ENCODE data around the gene DKK3. TPM values are rescaled to one million over a fixed set of nuclear protein-coding genes. Genes with fewer than 3 reads are reported as not detected.

Gene DKK3
- polyA plus RNA-seq, 1 donor, result 56.0 TPM

- DNase-seq, result no peak
Observed at GRCh38 chr11:11982975-11983374, 25.5 kb downstream of the DKK3 start.

DNA sequence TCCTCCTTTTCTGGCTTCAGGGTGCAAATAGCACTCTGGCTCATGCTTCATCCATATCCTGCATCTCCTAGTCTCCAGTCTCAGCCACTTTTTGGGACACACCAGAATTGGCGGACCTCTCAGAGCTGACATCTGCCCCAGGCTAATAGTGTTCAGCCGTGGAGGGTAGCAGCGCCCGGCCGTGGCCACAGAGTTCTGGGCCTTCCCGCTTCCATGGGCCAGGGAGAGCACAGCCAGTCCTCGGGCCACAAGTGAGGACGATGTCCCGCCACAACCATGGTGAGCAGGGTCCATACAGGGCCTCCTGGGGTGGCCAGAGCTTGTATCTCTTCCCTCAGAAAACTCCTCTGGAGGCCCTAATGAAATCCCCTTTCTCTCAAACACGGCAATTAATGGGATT lies 26.0 kb downstream of the DKK3 start:
- DNase-seq, result no peak

DNA sequence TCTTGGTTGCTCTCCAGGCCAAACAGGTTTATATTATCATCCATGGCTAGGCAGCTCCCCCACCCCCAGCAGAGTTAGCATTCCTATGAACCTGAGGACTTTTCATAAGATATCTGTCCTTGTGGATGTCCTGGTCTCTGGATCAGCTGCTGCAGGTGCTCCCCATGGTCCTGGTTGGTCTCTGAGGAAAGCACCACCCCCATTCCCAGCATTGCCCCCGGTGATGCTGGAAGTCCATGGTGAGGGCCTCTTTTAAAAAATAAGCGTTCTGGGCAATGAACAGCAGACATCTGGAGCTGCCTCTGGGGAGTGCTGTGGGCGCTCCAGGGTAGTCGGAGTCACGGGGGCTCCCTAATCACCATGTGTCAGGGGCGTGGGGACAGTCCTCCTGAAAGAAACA lies 26.6 kb downstream of the DKK3 start:
- no peak for DNase-seq

GRCh38 chr11:11981364-11981763 lies 27.1 kb downstream of the DKK3 start:
- DNase-seq, result no peak

DNA sequence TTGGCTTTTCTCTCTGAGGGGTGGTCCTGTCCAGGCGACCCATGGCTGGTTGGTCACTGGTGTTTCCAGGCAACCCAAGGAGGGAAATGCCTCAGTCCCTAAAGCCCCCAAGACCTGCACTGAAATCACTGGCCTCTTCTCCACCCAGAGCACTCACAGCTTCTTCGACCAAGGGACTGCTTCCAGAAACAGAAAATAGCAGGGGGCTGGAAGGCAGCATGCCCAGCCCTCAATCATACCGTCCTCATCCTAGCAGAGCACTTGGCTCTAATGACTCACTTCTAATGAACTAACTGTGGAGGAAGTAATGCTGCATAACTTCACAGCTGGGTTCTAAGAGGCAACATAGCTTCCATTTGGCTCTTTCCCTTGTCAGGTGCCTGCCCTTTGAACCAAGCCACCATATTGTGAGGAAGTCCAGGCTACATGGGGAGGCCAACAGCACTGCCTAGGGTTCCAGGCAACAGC lies 27.6 kb downstream of the DKK3 start:
- DNase-seq, result no peak

DNA sequence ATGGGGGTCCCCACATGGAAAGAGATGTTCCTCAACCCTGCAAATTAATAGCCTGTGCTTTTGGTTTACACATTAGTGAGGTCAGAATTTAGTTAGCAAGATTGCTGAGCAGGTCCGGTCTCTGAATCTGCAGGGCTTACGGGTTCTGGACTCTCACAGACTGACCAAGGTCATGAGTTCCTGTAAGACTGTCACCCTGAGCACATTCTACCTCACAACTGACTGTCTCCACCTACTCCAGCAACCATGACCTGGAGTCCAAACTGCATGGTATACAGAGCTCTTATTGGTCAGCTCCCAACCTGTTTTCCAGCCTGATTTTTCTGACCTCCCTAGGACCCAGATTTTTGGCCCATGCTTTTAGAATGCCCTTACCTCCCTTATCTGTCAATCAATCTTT lies 28.2 kb downstream of the DKK3 start:
- DNase-seq, result no peak

- DNase-seq, result no peak
Observed at GRCh38 chr11:11979488-11980117, 28.8 kb downstream of the DKK3 start.

DNA sequence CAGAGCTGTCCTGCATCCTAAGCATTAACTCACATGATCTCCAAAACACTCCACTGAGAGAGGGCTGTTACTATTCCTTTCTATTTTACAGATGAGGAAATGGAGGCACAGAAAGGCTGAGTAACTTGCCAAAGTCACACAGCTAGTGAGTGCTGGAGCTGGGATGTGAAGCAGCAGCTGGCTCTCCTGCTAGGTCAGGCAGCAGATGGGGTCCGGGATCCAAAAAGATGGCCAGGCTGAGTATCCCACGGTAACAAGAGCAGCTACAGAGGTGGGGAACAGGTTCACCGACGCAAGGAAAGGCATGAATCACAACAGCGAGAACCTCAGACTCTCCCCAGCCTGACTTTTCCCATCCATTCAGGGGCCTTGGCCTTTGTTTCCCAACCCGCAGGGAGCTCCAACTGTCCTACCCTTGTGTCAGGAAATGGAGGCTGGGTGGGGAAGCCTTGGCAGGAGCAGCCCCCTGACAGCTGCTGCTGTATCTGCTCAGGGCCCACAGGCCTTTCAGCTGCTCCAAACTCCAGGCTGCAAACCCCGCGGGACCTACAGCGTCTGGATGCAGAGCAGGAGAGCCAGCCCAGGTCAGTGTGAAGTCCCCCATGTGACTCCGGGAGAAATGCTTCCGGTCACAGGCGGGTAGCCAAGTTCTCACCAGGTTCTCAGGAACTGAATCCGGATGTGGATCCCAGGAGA lies 29.5 kb downstream of the DKK3 start:
- DNase-seq, result no peak

- DNase-seq, result no peak
Observed at GRCh38 chr11:11978098-11978637, 30.3 kb downstream of the DKK3 start.

DNA sequence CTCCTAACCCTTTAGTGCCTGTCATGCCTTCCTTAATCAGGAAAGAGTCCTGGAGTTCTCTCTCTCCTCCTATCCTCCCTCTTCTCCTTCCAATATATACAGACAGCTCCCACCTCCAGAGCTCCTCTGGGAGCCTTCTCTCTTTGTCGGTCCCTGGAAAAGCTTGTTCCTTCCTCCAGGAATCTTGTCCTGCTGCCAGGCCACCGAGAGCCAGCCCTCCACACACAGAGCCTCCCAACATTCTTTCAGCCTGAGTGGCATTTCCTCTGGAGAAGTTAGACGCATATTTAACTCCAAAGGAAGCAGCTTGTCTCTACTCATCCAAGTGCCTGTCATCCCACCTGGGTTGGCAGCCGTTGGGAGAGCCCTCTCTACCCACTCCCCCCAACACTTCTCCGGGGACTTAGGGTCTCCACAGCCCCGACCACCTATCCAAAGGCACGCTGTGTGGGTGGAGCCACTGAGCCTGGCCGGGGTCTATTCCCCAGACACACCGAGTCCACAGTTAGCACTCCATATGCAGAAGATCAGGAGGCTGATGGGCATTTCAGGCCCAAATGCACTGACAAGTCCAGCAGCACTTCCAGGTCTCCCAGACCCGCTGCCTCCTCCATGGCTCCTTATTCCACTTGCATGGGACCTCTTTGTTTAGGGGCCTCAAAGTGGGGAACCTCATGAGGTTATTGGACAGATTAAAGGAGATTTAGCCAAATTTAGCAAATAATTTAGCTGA lies 31.1 kb downstream of the DKK3 start:
- no peak for DNase-seq

- DNase-seq, result no peak
Observed at GRCh38 chr11:11976481-11977127, 31.8 kb downstream of the DKK3 start.

DNA sequence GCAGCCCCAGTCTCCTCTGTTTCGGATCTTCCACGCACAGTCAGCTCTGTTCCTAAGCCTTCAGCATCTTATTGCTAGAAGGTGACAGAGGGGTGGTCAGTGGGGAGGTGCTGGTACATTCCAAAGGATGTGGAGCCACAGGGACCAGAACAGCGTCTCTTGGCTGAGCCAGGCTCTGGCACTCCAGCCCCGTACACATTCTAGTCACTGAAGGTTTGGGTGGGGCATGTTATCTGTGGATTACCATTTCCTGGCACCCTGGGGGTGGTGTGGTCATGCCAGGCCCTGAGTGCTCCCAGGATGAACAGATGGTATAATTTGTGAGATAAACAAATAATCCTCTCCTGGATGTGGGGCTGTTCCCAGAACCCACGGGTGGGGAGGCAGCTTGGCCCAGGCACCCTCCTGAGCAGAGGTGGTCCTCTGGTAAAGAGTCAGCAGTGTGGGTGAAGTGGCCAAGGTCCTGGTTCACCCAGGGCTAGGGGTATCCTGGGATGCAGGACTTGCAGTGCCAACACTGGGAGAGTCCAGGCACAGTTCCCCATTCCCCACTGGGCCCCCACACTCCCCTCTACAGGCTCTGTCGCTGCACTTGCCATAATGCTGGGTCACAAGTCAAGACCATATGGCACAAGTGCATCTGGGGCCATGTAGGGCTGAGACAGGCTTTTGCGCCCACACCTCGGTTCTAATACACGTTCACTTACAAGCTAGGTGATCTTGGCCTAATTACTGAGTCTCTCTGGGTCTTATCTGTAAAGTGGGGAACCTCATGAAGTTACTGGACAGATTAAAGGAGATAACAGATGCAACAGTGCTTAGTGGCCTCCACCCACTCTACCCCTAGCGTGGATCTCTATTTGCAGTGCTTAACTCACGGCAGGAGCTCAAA lies 33.0 kb downstream of the DKK3 start:
- DNase-seq, result no peak

- DNase-seq, result no peak
Observed at GRCh38 chr11:11973866-11974265, 34.6 kb downstream of the DKK3 start.

DNA sequence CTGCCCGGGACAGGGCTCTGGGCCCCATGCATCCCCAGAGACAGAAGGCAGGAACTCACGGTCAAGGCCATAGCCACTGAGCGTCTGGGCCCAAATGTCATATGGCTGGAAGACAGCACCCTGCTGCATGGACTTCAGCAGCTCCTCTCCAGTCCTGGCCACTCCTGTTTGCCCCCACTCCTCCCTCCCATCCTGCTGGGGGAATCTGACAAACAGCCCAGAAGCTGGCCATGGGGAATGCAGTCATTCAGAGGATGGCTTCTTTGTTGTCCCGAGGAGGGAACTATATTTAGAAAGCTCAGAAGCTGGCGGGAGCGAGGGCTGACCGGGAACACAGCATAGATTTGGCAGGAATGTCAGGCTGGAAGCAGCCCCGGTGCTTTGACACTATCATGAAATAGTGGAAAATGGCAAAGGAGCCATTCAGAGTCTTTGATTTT lies 35.0 kb downstream of the DKK3 start:
- DNase-seq, result no peak

DNA sequence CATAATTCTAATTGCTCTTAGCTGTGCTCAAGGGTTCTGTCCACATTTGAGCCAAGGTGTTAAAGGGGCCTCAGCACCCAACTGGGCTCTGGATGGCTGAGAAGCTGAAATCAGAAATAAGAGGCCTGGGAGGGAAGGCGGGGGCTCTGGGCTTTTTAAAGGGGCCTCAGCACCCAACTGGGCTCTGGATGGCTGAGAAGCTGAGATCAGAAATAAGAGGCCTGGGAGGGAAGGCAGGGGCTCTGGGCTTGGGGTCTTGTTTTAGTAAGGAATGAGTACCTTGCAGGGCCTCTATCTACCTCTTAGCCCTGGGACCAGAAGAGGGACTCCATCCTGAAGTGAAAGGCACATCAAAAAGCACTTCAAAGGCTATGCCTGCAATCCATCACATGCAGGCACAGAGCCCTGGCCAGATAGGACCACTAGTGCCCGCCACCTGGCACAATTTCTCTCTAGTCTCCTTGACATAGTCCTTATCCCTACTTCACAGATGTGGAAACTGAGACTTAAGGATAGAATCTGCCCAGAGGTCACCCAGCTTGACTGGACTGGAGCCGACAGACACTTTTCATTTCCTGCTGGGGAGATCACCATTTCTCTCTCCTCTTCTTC lies 35.6 kb downstream of the DKK3 start:
- DNase-seq, result no peak

GRCh38 chr11:11971906-11972547 lies 36.4 kb downstream of the DKK3 start:
- DNase-seq, result no peak

DNA sequence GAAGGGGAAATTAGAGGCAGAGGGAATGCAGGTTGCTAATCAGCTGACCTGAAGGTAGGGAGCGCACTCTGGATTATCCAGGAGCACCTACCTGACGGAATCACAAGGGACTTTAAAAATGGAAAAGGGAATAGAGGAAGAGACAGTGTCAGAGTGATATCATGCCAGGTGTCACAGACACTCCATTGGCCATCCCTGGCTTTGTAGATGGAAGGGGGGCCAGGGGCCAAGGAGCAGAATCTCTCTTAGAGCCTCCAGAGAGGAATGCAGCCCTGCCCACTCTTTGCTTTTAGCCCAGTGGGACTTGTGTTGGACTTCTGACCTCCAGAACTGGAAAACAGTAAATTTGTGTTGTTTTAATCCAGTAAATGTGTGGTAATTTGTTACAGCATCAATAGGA lies 37.9 kb downstream of the DKK3 start:
- no peak for DNase-seq

DNA sequence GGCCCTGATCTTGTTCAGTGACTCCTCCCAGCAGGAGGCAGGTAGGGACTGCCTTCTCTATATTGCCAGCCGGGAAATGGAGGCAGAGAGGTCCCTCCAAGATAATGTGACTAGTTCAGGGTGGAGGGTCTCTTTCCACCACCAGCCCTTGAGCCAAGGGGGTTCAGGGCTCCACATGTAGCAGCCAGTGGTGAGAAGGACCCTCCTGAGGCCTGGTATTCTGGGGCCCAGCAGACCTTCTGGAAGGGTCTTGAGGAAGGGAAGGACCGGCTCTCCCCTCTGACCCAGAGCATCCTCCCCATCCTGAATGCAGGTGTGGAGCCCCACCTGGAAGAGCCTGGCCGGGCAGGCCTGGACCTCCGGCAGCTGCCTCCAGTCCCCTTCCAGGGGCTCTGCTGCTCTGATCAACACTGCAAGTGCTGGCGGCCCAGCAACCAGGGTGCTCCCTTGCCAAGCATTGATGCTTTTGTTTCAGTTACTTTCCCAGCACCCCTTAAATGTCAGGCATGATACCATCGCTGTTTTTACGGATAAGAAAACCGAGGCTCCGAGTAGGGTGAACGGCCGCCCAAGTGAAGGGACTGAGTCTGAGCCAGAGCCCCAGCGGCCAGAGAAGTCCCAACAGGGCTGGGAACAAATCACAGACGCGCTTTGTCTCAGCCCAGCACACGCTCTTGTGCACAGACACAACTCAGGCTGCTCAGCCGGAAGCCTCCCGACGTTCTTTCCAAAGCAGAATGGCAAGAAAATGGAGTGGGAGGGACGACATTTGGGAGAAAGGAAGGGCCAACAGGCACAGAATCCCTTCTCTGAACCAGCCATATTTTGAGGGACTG lies 38.8 kb downstream of the DKK3 start:
- DNase-seq, result no peak

DNA sequence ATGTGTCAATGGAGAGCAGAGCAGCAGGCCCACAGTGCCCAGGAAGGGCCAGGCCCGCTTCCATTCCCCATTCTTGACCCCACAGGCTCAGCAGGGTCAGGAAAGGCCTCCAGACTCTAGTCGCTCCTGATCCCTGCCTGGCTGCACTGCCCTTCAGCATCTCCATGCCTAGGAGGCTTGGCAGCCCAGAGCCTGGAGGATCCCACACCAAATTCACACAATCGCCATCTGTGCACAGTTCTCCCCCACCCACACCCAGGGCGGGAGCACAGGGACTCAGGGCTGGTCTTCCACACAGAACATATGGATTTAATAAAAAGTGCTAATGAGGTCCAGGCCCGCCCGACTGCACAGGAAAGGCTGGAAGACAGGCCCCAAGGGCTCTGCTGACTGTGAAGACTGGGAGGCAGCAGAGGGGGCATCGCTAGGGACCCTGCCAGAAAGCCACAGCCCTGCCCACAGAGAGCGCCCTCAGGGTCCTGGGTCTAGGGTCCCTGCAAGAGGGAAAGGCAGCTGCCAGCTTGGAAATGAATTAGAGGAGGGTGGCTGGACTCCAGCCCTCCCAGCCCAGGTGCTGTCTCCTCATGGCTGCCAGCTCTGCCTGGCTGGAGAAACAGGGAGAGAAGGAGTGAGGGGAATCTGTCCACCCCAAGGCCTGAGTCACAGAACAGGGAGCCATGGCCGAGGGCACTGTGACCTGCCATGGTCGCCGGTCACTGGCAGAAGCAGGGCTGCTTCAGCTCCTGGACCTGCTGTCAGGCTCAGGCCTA lies 39.7 kb downstream of the DKK3 start:
- DNase-seq, result no peak

Data from left kidney (tissue), 2 donors.